Mammary epithelial cell (primary cell): ENCODE results near the gene DNAJC30.

Experiments used
- CTCF ChIP-seq, 2 donors: IDR thresholded peaks in 1 of 2; conservative IDR thresholded peaks in 1 of 2; 2 replicates each; pipeline ENCODE4 v1.5.1; 2011 to 2012; ENCODE audit warnings: inconsistent platforms in 2 of 2, low read length in 2 of 2, mild to moderate bottlenecking in 2 of 2, control low read depth in 1 of 2, low read depth in 1 of 2; ENCODE audit not compliant: insufficient read depth in 1 of 2; ENCODE audit errors: extremely low read depth in 1 of 2
- EZH2 ChIP-seq: IDR thresholded peaks from 2 replicates; pipeline ENCODE4 v1.6.1; 2012; ENCODE audit warnings: low read length, inconsistent platforms, borderline replicate concordance

GRCh38 chr7:73732397-73732796, 49.1 kb upstream of the DNAJC30 start:
- TF ChIP-seq CTCF (conservative IDR thresholded peaks at IDR 0.05 in 1 of 2, IDR thresholded peaks at IDR 0.05 in 1 of 2; ENCODE audit: extremely low read depth in 1 of 2, insufficient read depth in 1 of 2, low read depth in 1 of 2, low read length in 2 of 2) (no peak), EZH2 (no peak)
